GM12873 (cell line): ENCODE results near the gene C15orf62.

Experiments used
- CTCF ChIP-seq: IDR thresholded peaks from 2 replicates; pipeline ENCODE4 v1.5.1; 2012; ENCODE audit warnings: low read depth, mild to moderate bottlenecking, moderate library complexity, low read length, control low read depth; ENCODE audit not compliant: insufficient read depth; ENCODE audit errors: missing control alignments

The C15orf62 gene

GRCh38 chr15:40766906-40767837 is 2.6 kb upstream of the C15orf62 start:
- TF ChIP-seq CTCF, result no peak

- no peak for TF ChIP-seq CTCF
Measured at GRCh38 chr15:40767838-40768500, 1.8 kb upstream of the C15orf62 start.

- TF ChIP-seq CTCF, result peak; percentile 36
Measured at GRCh38 chr15:40768521-40769273, 1.1 kb upstream of the C15orf62 start.

- TF ChIP-seq CTCF, result no peak
Measured at GRCh38 chr15:40770147-40770721, 454 bp downstream of the C15orf62 start.

GRCh38 chr15:40771242-40771641 is 1.5 kb downstream of the C15orf62 start:
- TF ChIP-seq CTCF, result no peak

- TF ChIP-seq CTCF, result no peak
Measured at GRCh38 chr15:40772014-40772413, 2.2 kb downstream of the C15orf62 start.
